Fibroblast of skin of left quadriceps (primary cell): ENCODE results near the gene ATP10D.
"Not testable (repeated sequence)": the region's sequence is repeated elsewhere in the genome, so short reads cannot be mapped to it uniquely, and the experiment has no call there.

ENCODE experiments used
- DNase-seq, 2 experiments: peaks; one replicate each; pipeline ENCODE4 v3.0.0-alpha.2; 2013; ENCODE audit warnings: low read depth in 2 of 2

The ATP10D gene

DNA sequence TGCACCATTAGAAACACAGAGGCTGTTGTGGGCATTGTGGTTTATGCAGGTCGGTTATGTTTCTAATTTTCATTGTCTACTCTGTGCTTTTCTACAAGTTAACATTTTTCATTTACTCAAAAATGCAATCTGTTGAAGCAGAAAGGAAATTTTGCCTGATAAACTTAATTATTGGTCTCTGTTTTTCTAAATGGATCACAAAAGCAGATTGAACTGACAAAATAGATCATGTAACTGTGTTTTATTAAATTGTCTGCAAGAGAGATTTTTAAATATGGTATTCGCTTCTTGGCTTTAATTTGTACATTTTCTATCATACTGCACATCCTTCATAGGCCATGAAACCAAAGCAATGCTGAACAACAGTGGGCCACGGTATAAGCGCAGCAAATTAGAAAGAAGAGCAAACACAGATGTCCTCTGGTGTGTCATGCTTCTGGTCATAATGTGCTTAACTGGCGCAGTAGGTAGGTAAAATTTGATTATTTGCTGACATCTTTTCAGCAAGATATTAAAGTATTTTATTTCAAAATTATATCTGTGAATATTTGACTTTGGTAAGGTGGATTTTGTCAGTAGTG lies 50.6 kb downstream of the ATP10D start:
- no peak for DNase-seq

DNA sequence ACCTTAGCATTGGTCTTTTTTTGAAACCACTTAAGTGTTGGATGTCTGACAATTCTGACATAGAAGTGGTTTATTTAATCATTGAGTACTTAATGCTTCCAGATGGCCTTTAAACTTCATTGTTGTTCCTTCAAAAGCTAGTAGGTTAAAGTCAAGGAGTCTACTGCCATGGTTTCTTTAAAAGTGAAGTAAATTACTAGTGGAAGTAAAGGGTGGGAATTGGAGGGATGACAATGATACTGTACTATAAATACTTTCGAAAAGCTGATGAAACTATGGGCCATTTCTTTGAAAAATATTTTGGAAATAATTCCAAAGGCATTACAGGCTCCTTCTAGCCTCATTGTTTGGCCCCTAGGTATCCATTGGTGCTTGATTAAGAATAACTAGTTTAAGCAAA lies 51.9 kb downstream of the ATP10D start:
- DNase-seq: no peak

DNA sequence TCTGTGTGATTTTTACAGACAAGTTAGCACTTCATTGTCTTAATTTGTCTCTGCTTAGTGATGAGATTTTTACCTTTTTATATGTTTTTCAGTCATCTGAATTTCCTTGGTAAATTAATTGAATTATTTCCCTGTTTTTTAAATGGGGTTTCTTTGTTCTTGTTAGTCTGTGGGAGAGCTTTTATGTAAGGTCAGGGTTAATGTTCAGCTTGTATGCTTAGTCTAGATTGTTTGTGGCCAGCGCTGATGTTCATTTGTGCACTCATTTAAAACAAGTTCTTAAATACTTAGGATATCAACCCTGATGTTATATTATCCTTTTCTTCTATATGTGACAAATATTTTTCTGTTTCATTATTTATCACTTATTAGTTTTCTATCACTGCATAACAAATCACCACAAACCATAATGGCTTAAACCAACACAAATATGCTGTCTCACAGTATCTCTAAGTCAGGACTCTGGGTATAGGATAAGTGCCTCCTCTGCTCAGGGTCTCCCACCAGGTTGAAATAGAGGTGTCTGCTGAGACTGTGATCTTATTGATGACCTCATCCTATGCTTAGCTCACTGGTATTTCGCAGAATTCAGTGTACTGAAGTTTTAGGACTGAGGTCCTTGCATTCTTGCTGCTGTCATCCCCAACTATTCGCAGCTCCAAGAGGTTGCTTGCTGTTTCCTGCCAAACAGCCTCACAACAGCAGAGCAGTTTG lies 53.2 kb downstream of the ATP10D start:
- no peak for DNase-seq

DNA sequence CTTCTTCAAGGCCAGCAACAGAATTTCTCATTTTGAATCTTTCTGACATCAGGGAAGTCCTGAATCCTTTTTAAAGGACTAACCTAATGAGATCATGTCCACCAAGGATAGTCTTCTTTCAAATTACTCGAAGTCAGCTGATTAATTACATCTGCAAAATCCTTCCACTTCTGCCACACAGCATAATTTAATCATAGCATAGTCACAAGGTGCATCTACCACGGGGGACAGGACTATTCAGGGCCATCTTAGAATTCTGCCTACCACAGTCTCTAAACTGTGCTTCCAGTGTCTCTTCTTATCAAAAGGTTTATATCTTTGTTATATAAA lies 53.7 kb downstream of the ATP10D start:
- no peak for DNase-seq

DNA sequence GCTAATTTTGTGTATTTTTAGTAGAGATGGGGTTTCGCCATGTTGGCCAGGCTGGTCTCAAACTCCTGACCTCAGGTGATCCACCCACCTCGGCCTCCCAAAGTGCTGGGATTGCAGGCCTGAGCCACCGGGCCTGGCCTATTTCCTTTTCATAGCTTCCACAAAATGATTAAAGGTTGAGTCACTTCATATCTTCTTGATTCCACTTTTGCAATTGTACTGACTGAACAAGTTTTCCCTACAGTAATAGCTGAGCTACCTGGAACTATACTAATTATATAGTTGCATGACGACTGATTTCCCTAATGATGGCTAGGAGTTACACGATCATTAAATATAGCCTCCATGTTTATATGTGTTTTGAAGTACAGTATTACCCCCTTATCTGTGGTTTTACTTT lies 57.6 kb downstream of the ATP10D start:
- DNase-seq: not testable (repeated sequence)

DNA sequence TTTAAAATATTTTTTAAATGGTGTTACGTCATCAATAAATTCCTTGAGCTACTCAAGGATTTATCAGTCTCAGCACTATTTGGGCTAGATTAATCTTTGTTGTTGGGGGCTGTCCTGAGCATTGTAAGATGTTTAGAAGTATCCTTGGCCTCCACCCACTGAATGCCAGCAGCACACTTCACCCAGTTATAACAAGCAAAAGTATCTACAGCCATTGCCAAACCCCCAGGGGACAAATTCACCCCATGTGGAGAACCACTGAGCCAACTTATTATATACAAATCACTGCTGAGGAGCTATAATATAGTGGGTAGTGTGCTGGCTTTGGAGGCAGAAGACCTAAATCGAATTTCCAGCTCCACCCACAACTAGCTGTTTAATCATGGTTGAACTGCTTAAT lies 58.3 kb downstream of the ATP10D start:
- DNase-seq: no peak

DNA sequence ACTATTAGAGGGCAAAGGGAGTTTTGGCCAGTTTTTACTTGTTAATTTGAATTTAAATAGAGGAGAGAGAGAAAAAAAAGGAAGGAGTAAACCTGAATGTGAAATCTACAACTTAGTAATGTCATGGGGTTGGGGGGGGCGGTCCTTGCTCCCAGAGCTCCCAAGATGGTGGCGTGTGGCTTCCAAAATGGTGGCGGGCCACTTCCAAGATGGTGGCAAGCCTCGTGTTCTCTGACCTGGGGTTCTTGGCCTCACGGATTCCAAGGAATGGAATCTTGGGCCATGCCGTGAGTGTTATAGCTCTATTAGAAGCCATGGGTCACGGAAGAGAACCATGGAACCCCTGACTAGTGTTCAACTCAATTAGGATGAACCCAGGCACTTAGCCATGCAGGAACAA lies 65.3 kb downstream of the ATP10D start:
- DNase-seq: not testable (repeated sequence)

DNA sequence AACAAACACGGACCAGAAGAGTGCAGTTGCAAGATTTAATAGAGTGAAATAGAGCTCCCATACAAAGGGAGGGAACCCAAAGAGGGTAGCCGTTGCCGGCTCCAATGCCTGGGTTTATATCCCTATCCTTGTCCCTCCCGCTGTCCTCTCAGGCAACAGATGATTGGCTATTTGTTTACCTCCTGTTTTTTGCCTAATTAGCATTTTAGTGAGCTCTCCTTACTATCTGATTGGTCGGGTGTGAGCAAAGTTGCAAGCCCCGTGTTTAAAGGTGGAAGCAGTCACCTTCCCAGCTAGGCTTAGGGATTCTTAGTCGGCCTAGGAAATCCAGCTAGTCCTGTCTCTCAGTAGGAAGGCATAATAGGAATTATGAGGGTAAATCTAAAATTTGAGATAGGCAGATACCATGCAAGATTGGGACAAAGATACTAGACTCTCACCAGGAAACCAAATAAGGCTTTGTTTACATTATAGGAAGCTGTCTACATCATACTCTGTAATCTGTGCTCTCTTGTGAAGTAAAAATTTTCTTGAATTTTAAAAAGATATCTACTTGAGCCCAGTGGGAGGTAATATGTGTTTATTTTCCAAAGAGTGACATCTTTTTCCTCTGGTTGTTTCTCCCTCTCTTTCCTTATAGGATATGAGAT lies 65.9 kb downstream of the ATP10D start:
- DNase-seq: no peak

DNA sequence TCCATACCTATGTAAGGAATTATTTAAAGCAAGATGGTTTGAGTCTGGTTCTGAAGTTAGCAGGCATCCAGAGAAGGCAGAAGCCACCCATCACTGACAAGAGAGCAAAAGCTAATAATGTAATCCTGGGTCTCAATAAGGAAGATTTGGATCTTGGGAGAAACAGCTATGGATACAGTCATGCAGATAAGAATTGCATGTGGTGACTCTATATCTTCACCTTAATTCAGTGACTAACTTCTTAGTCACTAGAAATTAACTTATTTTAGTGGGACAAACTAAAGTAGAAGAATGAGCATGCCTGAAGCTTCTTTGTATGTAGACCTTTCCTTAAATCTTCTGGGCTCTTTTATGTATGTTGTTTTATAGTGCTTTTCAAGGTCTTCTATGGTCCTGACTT lies 66.6 kb downstream of the ATP10D start:
- DNase-seq: no peak

DNA sequence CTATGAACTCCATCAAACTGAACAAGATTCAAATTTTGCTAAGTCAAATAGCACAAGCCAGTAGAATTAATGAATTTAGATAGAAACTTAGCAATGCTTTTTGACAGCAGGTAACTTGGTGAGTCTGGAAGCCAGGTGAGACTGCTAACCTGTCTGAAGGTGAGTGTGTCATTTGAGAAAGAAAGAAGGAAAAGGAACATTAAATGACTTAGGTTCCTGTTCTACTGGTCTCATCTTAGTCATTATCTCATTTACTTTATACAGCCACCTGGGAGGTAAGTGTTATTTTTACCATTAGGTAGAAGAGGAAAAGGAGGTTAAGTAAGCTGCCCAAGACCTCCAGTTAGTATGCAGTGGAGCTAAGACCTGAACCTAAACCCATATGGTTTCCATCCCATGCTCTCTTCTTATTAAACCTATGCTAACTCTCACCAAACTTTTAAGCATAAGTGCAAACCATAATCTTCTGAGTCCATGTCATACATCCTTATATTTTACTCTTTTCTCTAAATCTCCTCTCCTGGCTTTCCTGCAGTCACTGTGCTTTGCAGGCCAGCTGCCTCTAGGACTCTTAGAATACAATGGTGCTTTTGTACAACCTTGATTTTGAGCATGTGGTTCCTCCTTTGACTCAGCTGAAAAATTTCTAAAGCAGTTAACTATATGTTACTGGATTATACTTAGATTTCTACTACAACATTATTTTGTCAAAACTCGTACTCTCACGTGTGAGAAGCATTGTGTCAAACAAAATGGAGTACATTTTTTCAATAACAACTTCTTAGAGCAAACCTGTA lies 68.5 kb downstream of the ATP10D start:
- DNase-seq: no peak

DNA sequence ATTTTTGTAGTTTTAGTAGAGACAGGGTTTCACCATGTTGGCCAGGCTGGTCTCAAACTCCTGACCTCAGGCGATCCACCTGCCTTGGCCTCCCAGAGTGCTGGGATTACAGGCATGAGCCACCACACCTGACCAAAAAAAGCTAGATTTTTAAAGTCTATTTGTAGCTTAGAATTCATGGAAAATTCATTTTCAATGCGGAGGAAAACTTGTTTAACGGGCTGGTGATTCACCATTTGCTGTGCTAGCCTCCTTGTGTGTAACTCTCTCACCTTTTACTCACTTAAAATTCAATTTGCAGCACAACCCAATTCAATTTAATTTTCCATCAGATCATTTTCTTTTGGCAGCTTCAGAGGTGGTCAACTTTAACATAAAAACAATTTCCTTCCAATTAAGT lies 70.8 kb downstream of the ATP10D start:
- DNase-seq: not testable (repeated sequence)

DNA sequence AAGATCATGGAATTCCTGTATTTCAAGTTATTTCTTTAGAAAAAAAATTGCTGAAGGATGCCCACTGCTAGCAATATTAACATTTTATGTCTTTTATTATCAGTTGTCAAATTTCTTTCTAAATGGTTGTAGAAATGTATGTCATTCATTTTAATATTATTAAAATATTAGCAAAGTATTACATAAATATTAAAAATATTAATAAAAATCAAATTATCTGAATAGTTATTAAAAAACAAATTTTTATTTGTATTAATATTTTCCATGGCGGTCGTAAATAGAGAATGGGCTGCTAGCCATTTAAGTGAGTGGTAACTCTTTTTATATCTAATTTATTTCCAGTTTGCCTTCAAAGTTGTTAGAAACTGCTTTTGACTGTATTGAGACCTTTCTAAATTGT lies 72.2 kb downstream of the ATP10D start:
- no peak for DNase-seq

DNA sequence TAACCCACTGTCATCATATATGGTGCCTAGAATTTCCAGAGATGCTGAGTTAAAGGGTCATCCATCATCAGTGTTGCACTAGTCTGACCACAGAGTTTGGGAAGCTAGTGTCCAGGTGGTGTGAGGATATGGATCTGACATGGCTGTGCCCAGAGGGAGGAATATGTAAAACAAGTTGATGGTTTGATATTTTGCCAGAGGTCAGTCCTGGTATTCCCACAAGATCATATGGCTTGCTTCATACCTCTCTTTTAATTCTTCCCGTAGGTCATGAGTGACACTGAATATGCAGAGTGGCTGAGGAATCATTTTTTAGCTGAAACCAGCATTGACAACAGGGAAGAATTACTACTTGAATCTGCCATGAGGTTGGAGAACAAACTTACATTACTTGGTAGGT lies 75.6 kb downstream of the ATP10D start:
- no peak for DNase-seq

DNA sequence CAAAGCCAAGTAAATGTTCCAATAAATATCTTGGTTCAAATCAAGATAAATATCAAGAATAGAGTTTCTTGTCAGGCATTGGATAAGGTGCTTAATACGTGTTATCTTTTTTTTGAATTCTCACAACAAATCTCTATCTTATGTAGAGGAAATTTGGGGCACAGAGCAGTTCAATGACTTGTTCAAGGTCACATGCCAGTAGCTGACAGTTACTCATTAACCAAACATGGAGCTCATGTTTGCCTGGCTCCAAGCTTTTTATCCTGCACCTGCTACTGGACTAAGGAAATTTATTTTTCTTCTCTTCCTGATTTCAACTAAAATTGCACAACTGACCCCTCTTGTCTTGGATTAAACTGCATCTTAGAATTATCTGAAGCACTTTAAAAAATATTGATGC lies 76.3 kb downstream of the ATP10D start:
- DNase-seq: no peak

DNA sequence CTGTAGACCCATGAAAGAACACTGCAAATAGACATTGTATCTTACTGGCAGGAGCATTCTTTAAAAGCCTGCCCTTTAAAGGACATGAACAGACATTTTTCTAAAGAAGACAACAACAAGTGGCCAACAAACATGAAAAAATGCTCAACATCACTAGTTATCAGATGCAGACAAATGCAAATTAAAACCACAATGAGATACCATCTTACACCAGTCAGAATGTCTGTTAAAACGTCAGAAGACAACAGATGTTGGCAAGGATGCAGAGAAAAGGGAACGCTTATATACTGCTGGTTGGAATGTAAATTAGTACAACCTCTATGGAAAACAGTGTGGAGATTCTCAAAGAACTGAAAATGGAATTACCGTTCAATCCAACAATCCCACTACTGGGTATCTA lies 77.2 kb downstream of the ATP10D start:
- DNase-seq: no peak

DNA sequence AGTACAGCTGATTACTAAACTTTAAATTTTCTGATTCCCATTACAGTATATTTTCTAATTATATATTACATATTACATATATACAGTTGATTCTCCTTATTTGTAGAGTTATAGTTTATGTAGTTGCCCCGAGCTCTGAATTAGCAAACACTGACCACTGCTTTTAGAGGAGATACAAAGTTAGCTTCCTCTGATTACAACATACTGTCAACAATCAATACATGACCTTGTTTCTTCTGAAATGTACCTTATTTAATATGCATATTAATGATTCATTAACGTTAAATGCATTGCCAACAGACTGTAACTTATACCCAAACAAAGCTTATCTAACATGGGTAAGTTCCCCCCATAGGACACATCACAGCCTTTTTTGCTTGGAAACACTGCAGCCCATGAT lies 81.5 kb downstream of the ATP10D start:
- no peak for DNase-seq

DNA sequence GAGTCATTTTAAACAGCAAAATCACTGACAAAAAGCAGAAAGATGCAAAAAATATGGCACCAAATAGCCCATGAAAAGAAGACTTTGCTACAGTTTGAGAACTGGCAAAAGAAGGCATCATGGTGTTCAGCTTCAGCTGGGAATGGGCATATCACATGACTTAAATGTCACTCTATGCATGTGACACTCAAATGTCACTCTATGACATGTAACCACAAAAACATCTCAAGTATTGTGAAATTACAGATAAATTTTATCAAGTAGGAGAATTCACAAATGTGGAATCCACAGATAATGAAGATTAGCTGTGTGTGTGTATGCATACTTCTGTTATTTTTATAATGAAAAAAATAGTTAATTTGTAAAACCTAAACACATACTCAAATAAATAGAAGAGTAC lies 81.9 kb downstream of the ATP10D start:
- no peak for DNase-seq

DNA sequence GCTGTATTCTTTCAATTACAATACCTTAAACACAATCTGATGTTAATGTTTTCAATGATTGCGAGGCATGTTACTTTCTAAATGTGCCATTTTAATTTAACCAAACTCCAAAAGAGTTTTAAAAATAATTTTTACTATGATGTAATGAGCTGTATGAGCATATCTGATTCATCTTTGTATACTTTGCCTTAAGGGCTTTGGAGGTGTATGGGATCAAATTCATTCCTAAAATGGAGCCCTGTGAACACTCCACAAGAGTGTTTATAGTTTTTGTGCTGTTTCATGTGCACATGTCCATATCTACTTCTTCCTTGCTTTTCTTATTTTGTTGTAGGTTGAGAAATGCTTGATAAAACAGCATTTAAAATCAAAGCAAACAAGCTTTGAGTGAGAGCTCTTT lies 82.4 kb downstream of the ATP10D start:
- DNase-seq: no peak

DNA sequence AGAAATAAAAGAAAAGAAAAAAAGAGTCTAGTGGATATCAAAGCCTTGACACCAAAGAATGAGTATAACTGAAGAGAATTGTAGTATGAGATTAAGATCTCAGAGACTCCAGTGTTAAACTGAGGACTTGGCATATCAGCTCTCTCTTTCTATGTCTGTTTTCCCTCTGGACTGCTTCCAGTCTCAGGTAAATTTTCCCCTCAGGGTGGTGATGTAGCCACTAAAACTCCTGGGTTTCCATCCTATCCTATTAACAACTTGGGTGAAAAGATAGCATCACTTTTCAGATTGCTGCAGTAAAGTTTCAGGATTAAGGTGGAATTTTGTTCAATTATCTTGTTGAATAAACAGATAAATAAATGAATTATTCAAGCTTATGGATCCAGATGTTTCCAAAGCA lies 85.7 kb downstream of the ATP10D start:
- DNase-seq: no peak

DNA sequence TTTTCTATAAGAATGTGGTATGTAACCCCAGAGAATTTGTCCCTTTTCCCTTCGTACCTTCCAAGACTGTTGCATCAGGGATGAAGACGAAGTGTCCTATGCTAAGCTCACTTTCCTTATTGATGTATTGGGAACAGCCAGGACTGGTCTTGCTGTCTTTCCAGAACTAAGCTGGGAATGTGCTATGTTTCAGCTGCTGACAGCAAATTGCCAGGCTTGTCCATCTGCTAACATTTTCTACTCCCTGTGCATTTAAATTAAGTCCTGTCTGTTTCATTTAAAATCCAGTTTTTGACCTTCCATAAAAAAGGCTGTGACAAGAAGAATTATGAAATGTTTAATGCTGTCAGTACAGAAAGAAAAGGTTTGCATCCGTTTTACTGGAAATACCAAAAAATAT lies 87.9 kb downstream of the ATP10D start:
- no peak for DNase-seq

DNA sequence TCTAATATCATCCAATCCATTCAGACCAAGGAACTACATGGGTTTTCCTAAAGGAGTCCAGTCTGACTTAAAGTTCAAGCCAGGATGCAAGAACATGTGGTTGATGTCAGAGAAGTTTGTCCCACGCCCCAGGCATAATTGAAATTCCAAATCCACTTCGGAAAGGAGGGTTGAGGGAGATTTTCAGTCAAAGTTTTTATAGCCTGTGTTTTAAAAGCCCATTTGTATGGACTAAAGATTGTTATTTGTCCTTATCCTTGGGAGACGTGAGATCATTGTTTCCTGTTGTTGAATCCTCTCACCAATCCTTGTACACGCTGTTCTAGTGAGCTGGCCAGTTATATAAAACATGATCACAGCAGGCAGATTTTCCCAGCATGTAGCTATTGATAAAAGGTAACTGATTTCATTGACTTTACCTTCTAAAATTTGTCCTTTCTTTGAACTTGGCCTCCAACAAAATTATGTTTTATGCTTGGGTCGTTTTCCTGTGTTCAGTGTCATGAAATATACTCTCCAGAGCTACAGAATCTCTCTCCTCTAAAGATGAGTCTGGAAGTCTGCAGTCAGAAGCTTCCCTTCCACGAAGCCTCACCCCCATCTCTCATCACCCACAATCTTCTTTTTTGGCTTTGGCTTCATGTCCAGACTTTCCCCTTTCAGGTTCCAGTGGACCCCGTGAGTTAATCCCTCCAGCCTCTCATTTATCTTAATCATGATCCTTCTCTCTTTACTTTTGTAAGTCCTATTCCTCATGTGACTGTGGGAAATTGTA lies 92.9 kb downstream of the ATP10D start:
- no peak for DNase-seq

DNA sequence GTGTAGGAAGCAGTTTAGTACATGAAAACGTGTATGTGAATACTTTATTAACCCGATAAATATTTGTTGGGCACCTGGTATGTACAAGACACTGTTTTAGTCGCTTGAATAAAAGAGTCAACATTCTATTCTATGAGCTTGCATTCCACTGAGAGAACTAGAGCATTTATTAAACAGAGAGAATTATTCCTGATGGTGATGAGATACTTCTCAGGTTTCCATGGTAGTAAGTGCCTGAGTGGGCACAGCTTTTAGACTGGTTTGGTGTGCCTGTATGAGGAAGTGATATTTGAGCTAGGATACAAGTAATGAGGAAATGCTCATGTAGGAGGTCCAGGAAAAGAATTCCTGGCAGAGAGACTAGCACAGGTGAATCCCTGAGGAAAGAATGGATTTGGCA lies 94.2 kb downstream of the ATP10D start:
- DNase-seq: no peak
